Measurements from ENCODE around the gene NRIP1. TPM values are rescaled to one million over a fixed set of nuclear protein-coding genes. Genes with fewer than 3 reads are reported as not detected.

NRIP1 gene
- total and polyA plus RNA-seq, 9 of the 15 experiments (the other 6 are each of a cell fraction or from before 2014, with no cell fraction given): 4.3 to 42.8 (median 19.6) TPM

- intact Hi-C loops (cut with micrococcal nuclease): no loop called here
- no peak overlapping the region for H2AFZ ChIP-seq (ENCODE audit: low read depth, low read length)
- in situ Hi-C loops (cut with MboI): no loop called here
- no peak overlapping the region for H3K27ac ChIP-seq (ENCODE audit: extremely low read depth, low read depth, low read length)
- H3K4me2 ChIP-seq (ENCODE audit: insufficient read depth, low read length): no peak overlapping the region
- ChIA-PET CTCF (ENCODE audit: low intra/inter-chr PET ratio) (no interaction called here), POLR2A (no interaction called here)
- no peak overlapping the region for H3K9ac ChIP-seq (ENCODE audit: insufficient read depth in 1 of 2, low read depth in 2 of 2, low read length in 2 of 2)
- FAIRE-seq (no peak), ATAC-seq (no peak), DNase-seq (ENCODE audit: extremely low read depth in 1 of 4, low spot score in 3 of 4) (no peak)
- H3K9me1 ChIP-seq (ENCODE audit: control insufficient read depth, insufficient read depth, low read length): no peaks in the 10 kb centered on the region
- no TSS peak for BruUV-seq (replicated peaks)
- no peaks in the 10 kb centered on the region for H3K36me3 ChIP-seq (ENCODE audit: control insufficient read depth, insufficient read depth, low read length)
- H3K9me3 ChIP-seq (replicated peaks; ENCODE audit: control insufficient read depth, insufficient read depth, low read depth, low read length): no peaks in the 10 kb centered on the region; the same call in 1 of the 2 replicates
- no peak overlapping the region for H3K4me3 ChIP-seq
- no peak for TF ChIP-seq CBX3 (IDR thresholded peaks at IDR 0.05; ENCODE audit: borderline replicate concordance in 1 of 2, low read length in 2 of 2)
- TF ChIP-seq ARHGAP35 (IDR thresholded peaks at IDR 0.05; ENCODE audit: partially characterized antibody): no peak
- TF ChIP-seq ZNF277 (CRISPR knock-in tag; IDR thresholded peaks at IDR 0.05; ENCODE audit: borderline replicate concordance): no peak
- TF ChIP-seq SMAD2 (IDR thresholded peaks at IDR 0.05; ENCODE audit: low read depth, low read length): no peak
- no peak for TF ChIP-seq BCLAF1 (IDR thresholded peaks at IDR 0.05; ENCODE audit: borderline replicate concordance in 1 of 2, control insufficient read depth in 1 of 2, low read depth in 2 of 2, low read length in 1 of 2)
- TF ChIP-seq TSC22D4 (tag; IDR thresholded peaks at IDR 0.05): no peak
- no peak for TF ChIP-seq ZNF77 (CRISPR knock-in tag; IDR thresholded peaks at IDR 0.05)
- TF ChIP-seq ZKSCAN8 (CRISPR knock-in tag; IDR thresholded peaks at IDR 0.05): no peak
- TF ChIP-seq BRCA1 (IDR thresholded peaks at IDR 0.05): no peak
- TF ChIP-seq BRCA1 (CRISPR knock-in tag; IDR thresholded peaks at IDR 0.05): no peak
- no peak for TF ChIP-seq ZNF232 (CRISPR knock-in tag; IDR thresholded peaks at IDR 0.05)
- no peak for TF ChIP-seq NCOA2 (IDR thresholded peaks at IDR 0.05; ENCODE audit: partially characterized antibody in 2 of 2)
- 10% methylated on average over 3 of the region's 3 CpGs for WGBS (ENCODE audit: insufficient coverage, low coverage, missing lambda C conversion rate)
- H3K79me2 ChIP-seq (ENCODE audit: control insufficient read depth, insufficient read depth, low read length): no peaks in the 10 kb centered on the region
- H4K20me1 ChIP-seq (replicated peaks; ENCODE audit: control insufficient read depth, insufficient read depth, low read length): no peaks in the 10 kb centered on the region
- H3K4me1 ChIP-seq (replicated peaks in 1 of 2; ENCODE audit: control insufficient read depth in 2 of 2, insufficient read depth in 2 of 2, low read length in 2 of 2): no peaks in the 10 kb centered on the region
- no peaks in the 10 kb centered on the region; a peak in 1 of 5 replicates for H3K27me3 ChIP-seq (ENCODE audit: control insufficient read depth in 2 of 2, insufficient read depth in 2 of 2, low read length in 2 of 2)
Observed at GRCh38 chr21:14943616-14944015, 121.2 kb downstream of the NRIP1 start.

All from K562 (cell line).